GM19238 (cell line): ENCODE results near the gene PAK6.

ENCODE experiments used
- DNase-seq: peaks from one replicate; pipeline ENCODE4 v3.0.0; 2011; ENCODE audit warnings: low spot score; ENCODE audit not compliant: insufficient read length

Gene PAK6

GRCh38 chr15:40310001-40310959 lies 71.4 kb downstream of the PAK6 start:
- DNase-seq: no peak

DNA sequence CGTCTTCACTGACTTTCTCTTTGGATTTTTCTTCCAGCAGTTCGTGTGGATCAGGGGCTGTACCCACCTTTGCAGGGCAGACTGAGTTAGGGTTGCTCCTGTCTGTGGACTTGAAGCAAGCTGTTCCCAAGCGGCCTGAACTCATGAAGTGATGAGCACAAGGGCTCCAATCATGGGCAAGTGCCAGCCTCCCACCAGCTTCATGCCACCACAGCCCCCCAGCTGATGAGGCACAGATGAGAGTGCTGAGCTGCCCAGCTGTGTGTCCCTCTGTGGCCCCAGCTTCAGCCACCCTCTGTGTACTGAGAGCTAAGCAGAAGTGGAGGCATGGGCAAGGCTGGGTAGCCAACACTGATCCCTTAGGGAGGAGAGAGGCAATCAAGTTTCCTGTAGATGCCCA lies 72.1 kb downstream of the PAK6 start:
- DNase-seq: no peak

GRCh38 chr15:40312370-40313158 lies 73.7 kb downstream of the PAK6 start:
- DNase-seq: no peak

DNA sequence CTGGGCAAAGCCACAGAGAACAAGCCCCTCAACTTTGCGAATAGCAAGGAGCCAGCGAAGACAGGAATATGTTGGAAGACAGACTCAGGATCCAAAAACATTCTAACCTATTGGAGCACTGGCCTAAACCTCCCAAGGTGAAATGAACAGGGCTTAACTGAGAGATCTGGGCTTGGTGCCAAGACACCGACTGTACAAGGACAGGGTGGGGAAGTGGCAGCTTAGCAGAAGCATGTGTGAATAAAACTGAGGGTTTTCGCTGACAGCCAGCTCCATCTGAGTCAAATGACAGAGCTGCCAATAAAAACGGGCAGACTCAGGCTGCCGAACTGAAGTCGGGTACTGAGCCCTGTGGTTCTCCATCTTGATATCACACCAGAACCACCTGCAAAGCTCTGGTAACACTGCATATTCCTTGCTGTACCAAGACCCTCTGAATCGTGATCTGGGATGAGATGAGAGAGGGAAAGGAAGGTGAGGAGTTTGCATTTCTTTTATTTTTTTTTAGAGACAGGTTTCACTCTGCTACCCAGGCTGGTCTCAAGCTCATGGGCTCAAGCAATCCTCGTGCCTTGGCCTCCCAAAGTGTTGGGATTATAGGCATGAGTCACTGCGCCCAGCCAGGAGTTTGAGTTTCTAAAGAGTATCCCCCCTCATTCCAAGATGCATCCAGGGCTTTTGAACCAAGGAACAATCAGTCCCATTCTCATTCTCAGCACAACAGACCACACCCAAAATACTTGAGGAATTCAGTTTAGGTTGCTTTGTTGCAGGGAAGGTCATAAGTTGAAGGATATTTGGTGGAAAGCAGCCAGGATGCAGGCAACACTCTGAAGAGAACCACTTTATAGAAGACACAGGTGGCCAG lies 74.9 kb downstream of the PAK6 start:
- DNase-seq: no peak

GRCh38 chr15:40314723-40315276 lies 75.9 kb downstream of the PAK6 start:
- DNase-seq: no peak

DNA sequence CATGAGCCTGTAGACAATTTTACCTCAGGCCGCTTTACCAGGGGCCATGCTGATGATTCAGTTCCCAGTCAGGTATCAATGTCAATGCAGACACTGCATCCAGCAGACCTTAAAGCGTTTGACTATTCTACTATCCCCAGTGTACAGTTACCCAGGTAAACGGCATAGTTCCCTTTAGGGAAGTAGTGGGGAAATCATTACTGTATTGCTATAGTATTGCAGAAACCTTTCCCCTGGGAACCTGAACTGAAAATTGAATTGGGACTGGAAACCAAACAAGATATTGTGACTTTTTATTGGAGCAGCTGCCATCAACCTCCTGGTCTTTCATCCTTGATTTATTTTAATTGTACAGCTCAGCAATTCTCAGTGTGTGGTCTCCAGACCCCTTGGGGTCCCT lies 78.1 kb downstream of the PAK6 start:
- DNase-seq: no peak

DNA sequence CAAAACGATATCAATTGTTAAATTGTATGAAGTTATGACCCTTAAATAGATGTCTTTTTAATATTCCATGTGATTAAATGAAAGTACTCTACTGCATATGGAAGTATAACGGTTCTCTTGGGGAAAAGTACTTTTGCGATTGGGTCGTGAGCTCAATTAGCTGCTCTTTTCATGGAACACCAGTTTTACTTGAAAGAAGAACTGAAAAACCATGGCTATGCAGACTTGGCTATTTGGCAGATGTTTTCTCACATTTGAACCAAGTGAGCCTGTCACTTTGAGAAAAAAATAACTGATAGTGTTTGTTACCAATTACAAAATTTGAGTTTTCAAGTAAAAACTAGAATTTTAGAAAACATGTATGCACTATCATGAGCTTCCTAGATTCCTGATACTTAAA lies 78.7 kb downstream of the PAK6 start:
- DNase-seq: no peak

- no peak for DNase-seq
Observed at GRCh38 chr15:40320409-40320808, 81.5 kb downstream of the PAK6 start.

GRCh38 chr15:40320931-40321371 lies 82.1 kb downstream of the PAK6 start:
- no peak for DNase-seq

- no peak for DNase-seq
Observed at GRCh38 chr15:40322531-40323238, 83.8 kb downstream of the PAK6 start.

GRCh38 chr15:40323239-40323952 lies 84.5 kb downstream of the PAK6 start, which contains the start of gene INAFM2:
INAFM2 (plus strand) TSS chr15:40323692; CDS start chr15:40324056, 364 bp downstream.
- peak; percentile 98 for DNase-seq

DNA sequence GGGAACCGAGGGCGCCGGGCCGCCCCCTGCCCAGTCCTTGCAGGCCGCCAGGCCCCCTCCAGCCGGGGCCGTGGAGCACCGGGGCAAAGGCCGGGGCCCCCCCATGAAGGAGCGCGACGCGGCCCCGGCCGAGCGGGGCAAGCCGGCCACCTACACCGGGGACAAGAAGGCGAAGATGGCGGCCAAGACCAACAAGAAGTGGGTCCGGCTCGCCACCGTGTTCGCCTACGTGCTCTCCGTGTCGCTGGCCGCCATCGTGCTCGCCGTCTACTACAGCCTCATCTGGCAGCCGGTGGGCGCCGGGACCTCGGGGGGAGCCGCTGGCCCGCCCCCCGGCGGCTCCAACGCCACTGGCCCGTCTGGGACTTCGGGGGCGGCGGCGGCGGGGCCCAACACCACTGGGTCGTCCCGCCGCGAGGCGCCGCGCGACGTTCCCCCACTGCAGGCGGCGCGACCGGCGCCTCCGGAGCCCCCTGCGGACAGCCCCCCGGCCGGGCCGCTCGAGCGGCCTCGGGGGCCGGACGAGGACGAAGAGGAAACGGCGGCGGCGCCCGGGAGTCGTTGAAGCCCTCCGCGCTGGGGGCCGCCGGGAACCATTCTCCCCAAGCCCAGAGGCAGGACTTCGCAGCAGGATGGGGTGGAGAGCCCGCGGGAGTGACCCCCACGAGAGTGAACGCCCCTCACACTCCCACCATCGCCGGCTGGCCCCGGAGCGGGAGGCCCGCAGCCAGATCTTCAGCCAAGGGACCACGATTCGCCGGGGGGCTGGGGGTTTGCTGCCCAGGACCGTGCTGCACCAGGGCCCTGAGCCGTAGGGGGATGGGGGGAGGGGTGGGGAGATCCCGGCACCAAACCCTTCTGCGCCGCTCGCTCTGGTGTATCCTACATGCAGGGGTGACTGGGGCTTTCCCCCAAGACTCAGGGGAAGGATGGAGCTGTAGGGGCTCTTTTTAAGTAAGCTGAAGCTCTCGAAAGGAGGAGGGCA lies 85.4 kb downstream of the PAK6 start:
- DNase-seq: no peak

GRCh38 chr15:40325188-40325587 lies 86.3 kb downstream of the PAK6 start:
- no peak for DNase-seq

GRCh38 chr15:40325700-40326099 lies 86.8 kb downstream of the PAK6 start:
- no peak for DNase-seq
